Muscle of back (tissue), 11 donors: ENCODE data around the gene TIRAP. TPM values are rescaled to one million over a fixed set of nuclear protein-coding genes. Genes with fewer than 3 reads are reported as not detected.

ENCODE experiments used
- DNase-seq, 3 donors: peaks; one replicate each; pipeline versions ENCODE4 v3.0.0 to v3.0.0-alpha.2; 2013
- polyA plus RNA-seq, 10 donors: library from polyadenylated mRNA; unstranded; fragments of 120-200 nt; gene quantifications; one replicate each; pipeline ENCODE4 v1.2.1, GENCODE V29; 2013; ENCODE audit not compliant: insufficient read length in 10 of 10

TIRAP gene
- polyA plus RNA-seq, 10 donors, result 6.4 to 10.6 (median 8.9) TPM

DNA sequence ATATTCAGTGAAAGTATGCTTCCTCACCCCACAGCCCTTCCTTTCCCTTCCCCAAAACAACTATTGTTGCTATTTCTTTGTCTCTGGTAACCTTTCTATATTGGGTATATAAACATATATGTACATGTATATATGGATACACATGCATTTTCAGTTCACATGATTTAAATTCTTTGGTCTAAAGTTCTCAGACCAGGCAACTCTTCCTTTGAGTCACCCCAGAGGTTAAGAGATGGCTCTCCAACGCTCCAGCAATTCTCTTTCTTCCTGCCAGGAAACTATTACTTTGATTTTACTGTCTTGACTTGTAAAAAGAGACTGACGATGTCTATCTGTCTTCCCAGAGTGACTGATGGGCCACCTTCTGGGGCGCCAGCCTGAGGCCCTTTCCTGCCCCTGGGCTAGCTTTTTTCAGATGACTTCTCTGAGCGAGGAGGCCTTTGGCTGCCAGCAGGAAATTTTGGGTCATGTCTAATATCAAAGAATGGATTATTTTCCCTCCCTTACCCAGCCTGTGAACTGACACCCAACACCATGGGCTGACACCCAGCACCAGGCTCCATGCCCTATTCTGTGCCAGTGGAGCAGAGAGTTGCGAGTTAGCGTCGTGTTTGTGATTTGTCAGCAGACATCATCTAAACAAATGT is 58.2 kb downstream of the TIRAP start:
- no peak for DNase-seq

DNA sequence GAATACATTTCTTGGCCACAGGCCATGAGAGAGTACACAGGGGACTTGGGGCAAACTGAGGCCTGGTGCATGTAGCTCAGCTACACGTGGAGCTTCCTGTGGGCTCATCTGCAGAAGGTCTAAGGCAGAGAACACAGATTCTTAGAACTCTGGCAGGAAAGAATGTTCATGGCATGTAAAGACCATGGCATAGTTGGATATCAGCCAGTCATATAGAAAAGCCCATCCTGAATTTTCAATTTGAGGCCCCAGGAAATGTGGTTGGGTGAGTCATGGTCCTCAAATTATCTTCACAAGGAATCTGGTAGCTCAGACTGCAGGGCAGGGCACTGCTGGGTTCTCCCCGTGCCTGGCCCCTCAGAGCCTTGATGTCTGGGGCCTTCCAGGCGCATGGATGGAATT is 58.9 kb downstream of the TIRAP start:
- peak in 1 of 3 donors; percentile 86 for DNase-seq

DNA sequence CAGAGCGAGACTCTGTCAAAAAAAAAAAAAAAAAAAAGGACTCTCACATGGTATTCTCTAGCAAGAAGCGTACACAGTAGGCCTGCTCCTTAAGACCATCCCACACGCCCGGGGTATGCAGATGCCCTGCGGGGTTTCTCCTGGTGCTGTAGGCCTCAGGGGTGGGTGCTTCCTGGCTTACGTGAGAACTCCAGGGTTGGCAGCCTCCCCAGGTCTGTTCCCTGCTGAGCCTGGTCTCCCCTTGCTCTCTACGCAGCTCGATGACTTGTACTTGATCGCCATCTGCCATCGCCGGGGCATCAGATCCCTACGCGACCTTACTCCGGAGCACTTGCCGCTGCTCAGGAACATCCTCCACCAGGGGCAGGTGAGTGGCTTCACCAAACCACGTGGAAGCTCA is 60.2 kb downstream of the TIRAP start:
- DNase-seq, result no peak

Other genes starting within 250 kb of the TIRAP start
- gene CDON, start 220.2 kb upstream of the TIRAP start, polyA plus RNA-seq, result 10 to 100 TPM; 25.7 to 60.2 (median 30.5) TPM
- 10 to 100 TPM; 33.2 to 52.5 (median 42.6) TPM for gene RPUSD4, start 71.4 kb upstream of the TIRAP start, polyA plus RNA-seq
- gene FAM118B, start 71.3 kb upstream of the TIRAP start, polyA plus RNA-seq, result 10 to 100 TPM; 20.8 to 25.3 (median 22.6) TPM
- gene SRPRA, start 14.2 kb upstream of the TIRAP start, polyA plus RNA-seq, result 10 to 100 TPM; 56.9 to 68.9 (median 62.9) TPM
- 10 to 100 TPM; 14.4 to 38.2 (median 24.8) TPM for gene FOXRED1, start 13.9 kb upstream of the TIRAP start, polyA plus RNA-seq
- gene DCPS, start 21.0 kb downstream of the TIRAP start, polyA plus RNA-seq, result 10 to 100 TPM; 14.6 to 21.0 (median 19.9) TPM
- gene ST3GAL4, start 72.6 kb downstream of the TIRAP start, polyA plus RNA-seq, result 10 to 100 TPM; 22.7 to 35.4 (median 26.7) TPM